ENCODE data around the gene TNS2. TPM values are rescaled to one million over a fixed set of nuclear protein-coding genes. Genes with fewer than 3 reads are reported as not detected.

Gene TNS2
- total and polyA plus RNA-seq, 2 of the 13 experiments (the other 11 are each of a cell fraction or from before 2014, with no cell fraction given), result 8.9 to 20.4 TPM

- TF ChIP-seq, protein P1, sequence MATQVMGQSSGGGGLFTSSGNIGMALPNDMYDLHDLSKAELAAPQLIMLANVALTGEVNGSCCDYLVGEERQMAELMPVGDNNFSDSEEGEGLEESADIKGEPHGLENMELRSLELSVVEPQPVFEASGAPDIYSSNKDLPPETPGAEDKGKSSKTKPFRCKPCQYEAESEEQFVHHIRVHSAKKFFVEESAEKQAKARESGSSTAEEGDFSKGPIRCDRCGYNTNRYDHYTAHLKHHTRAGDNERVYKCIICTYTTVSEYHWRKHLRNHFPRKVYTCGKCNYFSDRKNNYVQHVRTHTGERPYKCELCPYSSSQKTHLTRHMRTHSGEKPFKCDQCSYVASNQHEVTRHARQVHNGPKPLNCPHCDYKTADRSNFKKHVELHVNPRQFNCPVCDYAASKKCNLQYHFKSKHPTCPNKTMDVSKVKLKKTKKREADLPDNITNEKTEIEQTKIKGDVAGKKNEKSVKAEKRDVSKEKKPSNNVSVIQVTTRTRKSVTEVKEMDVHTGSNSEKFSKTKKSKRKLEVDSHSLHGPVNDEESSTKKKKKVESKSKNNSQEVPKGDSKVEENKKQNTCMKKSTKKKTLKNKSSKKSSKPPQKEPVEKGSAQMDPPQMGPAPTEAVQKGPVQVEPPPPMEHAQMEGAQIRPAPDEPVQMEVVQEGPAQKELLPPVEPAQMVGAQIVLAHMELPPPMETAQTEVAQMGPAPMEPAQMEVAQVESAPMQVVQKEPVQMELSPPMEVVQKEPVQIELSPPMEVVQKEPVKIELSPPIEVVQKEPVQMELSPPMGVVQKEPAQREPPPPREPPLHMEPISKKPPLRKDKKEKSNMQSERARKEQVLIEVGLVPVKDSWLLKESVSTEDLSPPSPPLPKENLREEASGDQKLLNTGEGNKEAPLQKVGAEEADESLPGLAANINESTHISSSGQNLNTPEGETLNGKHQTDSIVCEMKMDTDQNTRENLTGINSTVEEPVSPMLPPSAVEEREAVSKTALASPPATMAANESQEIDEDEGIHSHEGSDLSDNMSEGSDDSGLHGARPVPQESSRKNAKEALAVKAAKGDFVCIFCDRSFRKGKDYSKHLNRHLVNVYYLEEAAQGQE (IDR thresholded peaks at IDR 0.05; ENCODE audit: borderline replicate concordance in 1 of 2, low read depth in 1 of 2, low read length in 2 of 2), result no peak
- TF ChIP-seq ZNF354B (CRISPR knock-in tag; IDR thresholded peaks at IDR 0.05) (no peak), ATF6 (CRISPR knock-in tag; conservative IDR thresholded peaks at IDR 0.05) (0 out of 2 replicates have a peak, but pooled peaks have one; percentile 13), SAP130 (CRISPR knock-in tag; IDR thresholded peaks at IDR 0.05; ENCODE audit: low read depth) (peak; percentile 95), BRD4 (CRISPR knock-in tag; IDR thresholded peaks at IDR 0.05) (peak; percentile 72; the same call in 1 of the 2 replicates), CERS6 (CRISPR knock-in tag; IDR thresholded peaks at IDR 0.05) (no peak), CENPX (CRISPR knock-in tag; IDR thresholded peaks at IDR 0.05) (no peak), TBX2 (CRISPR knock-in tag; IDR thresholded peaks at IDR 0.05; ENCODE audit: borderline replicate concordance) (peak; percentile 85), ZNF280B (CRISPR knock-in tag; IDR thresholded peaks at IDR 0.05; ENCODE audit: borderline replicate concordance) (0 out of 2 replicates have a peak, but pooled peaks have one; percentile 64), ZC3H13 (CRISPR knock-in tag; IDR thresholded peaks at IDR 0.05) (no peak; the same call in 1 of the 2 replicates), YY1 (IDR thresholded peaks at IDR 0.05; ENCODE audit: insufficient read depth, insufficient replicate concordance, low read depth, low read length) (peak; percentile 96), ZBTB20 (CRISPR knock-in tag; IDR thresholded peaks at IDR 0.05; ENCODE audit: borderline replicate concordance, low read depth) (peak; percentile 82), ZNF619 (CRISPR knock-in tag; IDR thresholded peaks at IDR 0.05) (no peak)
- TF ChIP-seq, protein P2, sequence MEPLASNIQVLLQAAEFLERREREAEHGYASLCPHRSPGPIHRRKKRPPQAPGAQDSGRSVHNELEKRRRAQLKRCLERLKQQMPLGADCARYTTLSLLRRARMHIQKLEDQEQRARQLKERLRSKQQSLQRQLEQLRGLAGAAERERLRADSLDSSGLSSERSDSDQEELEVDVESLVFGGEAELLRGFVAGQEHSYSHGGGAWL (CRISPR knock-in tag; IDR thresholded peaks at IDR 0.05), result peak; percentile 34; the same call in 1 of the 2 replicates
Measured at GRCh38 chr12:53005986-53006809, 43.7 kb upstream of the TNS2 start, which contains the start of gene EIF4B (continued).

All from HepG2 (cell line).